OCI-LY3 (cell line): Measurements from ENCODE around the gene TMEM245.

Experiments
- CTCF ChIP-seq: fragments of 200-600, 300-600 bp; sonication (generic); IDR thresholded peaks from 2 replicates; pipeline ENCODE4 v1.5.1; 2014; ENCODE audit warnings: antibody characterized with exemption, low read length, low read depth
- EZH2phosphoT487 ChIP-seq: fragments of 200-600 bp; shearing (Covaris generic); IDR thresholded peaks from 2 replicates; pipeline ENCODE4 v1.6.1; 2018; ENCODE audit warnings: antibody characterized with exemption, mixed run types, low read depth

- TF ChIP-seq EZH2phosphoT487, result no peak
- no peak for TF ChIP-seq CTCF
These were observed 47.5 kb downstream of the TMEM245 start for GRCh38 chr9:109072133-109072692.
